GM18909 (cell line): Measurements from ENCODE around the gene KRTAP2-3.
"Not testable (repeated sequence)": the region's sequence is repeated elsewhere in the genome, so short reads cannot be mapped to it uniquely, and the experiment has no call there.

Source experiments
- ATAC-seq: cut with Tn5 transposase; IDR thresholded peaks from one replicate; pipeline ENCODE4 v1.9.1; 2021; ENCODE audit warnings: mild to moderate bottlenecking; ENCODE audit not compliant: unreplicated experiment, poor library complexity

KRTAP2-3 gene

DNA sequence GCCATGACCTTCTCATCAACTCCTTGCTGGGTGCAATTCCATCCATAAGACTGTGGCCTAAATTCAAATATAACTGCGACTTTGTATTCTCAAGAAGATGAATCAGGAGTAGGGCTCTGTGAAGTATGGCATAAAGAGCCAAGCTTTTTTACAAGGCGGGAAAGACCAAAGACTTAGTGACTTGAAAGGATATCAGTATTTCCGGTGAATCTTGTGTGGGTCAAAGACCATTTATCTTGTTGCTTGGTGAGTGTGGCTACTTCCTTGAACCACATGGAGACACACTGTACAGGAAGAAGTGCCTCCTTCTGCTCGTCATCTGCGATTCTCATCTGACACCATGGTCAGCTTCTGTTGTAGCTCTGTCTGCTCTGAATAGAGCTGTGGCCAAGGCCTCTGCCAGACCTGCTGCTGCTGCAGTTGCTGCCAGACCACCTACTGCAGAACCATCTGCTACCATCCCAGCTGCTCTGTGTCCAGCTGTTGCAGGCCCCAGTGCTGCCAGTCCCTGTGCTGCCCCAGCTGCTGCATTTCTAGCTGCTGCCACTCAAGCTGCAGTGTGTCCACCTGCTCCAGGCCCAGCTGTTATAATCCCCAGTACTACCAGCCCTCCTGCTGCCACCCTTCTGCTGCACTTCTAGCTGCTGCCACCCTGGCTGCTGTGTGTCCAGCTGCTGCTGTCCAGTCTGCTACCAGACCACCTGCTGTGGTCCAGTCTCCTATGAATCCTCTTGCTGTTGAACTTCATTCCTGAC, 11.9 kb upstream of the KRTAP2-3 start:
- no peak for ATAC-seq

DNA sequence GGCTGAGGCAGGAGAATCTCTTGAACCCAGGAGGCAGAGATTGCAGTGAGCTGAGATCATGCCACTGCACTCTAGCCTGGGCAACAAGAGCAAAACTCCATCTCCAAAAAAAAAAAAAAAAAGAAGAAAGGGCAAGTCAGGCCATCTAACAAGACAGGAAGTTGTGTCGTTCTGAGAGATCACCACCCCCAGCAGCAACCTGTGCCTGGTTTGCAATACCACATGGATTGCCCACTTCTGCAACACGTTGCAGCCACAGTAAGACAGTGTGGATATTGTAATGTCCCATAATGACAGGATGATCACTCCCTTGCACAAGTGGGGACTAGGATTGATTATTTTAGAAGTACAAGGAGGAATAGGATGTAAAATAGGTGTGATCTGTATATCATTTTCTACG, 9.1 kb upstream of the KRTAP2-3 start:
- no peak for ATAC-seq

GRCh38 chr17:41067281-41067680, 7.4 kb upstream of the KRTAP2-3 start:
- no peak for ATAC-seq

DNA sequence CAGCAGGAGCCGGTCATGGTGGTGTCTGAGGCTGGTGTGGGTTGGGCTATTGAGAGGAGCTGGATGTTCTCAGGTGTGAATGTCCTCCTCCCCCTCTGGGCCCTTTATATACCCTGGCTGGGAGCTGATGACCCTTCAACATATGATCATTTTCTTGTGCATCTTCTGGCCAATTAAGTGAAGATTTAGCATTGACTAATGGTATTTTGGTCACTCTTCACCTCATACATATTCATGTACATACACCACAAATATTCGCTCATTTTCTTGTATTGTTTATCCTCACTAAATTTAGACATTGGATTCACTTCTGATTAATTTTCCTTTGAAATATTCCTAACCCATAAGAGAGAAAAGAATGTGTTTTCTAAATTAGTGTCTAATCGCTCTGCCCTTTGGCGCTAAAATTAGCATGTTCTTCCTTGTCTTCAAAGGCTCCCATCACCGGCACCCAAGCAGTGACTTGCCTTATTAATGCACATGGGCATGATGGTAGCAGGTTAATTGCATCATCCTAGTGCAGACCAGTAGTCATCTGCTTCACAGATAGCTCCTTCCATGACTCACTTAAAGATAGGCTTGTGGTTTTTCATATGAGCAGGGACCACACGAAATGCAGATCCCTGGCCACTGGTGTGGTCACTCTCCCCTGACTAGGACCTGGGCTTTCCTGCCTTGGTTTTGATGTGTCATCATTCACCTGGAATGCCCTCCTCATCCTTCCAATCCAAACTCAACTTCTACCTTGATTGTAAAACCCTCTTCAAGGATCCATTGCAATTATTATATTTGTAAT, 6.1 kb upstream of the KRTAP2-3 start, which contains the start of gene KRTAP2-4:
TSS of gene KRTAP2-4 (minus strand) at position 51 of the 796 bp plus-strand sequence. CDS start at position 17, 34 bp downstream.
- ATAC-seq, result no peak

DNA sequence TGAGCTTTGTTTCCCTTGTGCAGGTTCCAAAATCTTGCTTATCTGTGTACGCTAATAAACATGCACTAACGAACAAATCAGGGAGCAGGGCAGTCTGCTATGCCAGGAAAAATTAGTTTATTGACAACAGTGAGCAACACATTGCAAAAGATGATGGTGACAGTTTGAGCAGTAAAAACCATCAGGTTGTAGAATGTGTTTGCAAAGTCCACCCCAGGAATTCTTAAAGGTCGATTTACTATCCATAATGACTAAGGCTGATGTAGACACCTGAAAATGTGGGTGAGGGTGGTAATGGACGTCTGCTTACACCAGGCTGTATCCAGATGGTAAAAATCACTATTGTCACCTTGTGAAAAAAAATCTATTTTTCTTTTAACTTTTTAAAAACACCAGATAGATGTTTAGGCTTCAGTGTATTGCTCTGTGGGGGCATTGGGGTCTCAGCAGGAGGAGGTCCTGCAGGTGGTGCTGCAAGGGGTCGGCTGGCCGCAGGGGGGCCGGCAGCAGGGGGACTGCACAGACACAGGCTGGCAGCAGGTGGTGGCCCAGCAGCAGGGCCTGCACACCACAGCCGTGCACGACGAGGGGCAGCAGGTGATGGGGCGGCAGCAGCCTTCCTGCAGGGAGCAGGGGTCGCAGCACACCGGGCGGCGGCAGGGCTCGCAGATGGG, 5.2 kb upstream of the KRTAP2-3 start:
- not testable (repeated sequence) for ATAC-seq

DNA sequence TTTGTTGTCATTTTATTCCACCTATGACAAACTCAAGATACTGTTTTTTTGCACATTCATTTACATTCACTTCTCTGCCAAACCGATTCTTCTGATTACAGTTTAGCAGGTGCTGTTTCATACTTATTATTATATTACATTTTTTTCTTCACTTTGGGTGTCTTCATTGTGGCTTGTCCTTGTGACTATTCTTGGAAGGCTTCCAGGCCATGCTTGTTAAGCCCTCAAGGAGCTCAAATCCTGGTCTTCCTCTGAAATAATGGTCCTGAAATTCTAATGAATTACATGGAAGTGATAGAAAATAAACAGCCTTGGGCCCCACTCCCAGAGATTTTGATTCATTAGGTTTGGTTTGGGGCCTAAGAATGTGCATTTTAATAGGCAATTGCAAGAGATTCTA, 4.4 kb upstream of the KRTAP2-3 start:
- no peak for ATAC-seq

GRCh38 chr17:41063449-41063848, 3.5 kb upstream of the KRTAP2-3 start:
- no peak for ATAC-seq

DNA sequence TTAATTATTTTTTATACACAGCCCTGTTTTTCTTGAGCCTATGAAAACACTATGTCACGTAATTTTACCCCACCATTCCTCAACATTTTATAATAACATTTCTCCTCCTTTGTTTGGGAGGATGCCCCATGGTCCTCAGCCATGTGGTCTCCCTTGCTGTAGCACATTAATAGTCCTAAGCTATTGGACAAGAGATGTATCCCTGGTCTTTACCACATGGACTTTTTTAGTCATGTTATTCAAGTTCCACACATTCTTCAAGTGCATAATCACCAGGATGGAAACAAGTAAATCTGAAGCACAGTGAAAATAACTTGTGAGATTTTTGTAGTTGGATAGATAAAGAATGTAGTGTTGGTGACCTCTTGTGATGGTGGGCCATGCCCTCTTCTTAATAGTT, 2.0 kb upstream of the KRTAP2-3 start:
- ATAC-seq, result no peak

- ATAC-seq, result not testable (repeated sequence)
Observed at GRCh38 chr17:41059276-41060051, 450 bp downstream of the KRTAP2-3 start.

DNA sequence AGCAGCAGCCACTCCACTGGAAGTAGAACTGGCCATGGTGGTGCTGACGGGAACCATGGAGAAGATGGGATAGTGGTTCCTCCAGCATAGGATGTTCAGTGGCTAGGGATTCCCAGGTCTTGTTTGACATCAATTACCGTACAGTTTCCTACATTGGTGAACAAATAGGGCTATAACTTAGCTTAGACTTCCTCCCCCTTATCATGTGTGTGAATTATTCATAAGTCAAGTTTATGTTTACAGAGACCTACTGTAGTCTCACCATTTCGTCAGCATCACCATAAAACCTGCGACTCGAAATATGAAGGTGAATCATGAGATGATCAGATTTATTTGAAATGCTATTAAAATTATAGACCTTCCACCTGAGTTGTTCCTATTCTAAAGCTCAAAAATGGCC, 1.2 kb downstream of the KRTAP2-3 start:
- no peak for ATAC-seq

DNA sequence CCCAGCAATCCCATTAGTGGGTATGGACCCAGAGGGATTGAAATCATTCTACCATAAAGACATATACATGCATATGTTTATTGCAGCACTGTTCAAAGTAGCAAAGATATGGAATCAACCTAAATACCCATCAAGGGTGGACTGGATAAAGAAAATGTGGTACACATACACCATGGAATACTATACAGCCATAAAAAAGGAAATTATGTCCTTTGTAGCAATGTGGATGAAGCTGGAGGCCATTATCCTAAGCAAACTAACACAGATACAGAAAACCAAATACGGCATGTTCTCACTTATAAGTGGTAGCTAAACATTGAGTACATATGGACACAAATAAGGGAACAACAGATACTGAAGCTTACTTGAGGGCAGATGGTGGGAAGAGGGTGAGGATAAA, 2.4 kb downstream of the KRTAP2-3 start:
- no peak for ATAC-seq

DNA sequence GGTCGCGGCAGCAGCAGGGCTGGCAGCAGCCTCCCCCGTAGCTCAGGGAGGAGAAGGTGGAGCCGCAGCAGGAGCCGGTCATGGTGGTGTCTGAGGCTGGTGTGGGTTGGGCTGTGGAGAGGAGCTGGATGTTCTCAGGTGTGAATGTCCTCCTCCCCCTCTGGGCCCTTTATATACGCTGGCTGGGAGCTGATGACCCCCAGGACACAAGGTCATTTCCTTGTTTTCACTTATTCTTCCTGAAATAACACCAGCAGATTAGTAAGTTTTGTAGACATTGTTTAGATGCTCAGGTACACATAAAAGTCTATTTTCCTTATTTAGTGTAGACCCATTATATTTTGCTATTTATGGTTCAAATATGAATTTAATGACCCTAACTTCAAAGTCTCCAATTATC, 4.8 kb downstream of the KRTAP2-3 start, which contains the start of gene KRTAP2-2:
TSS of gene KRTAP2-2 (minus strand) at position 101 of the 400 bp plus-strand sequence. CDS start at position 82, 19 bp downstream.
- ATAC-seq, result not testable (repeated sequence)

GRCh38 chr17:41054556-41054955, 5.4 kb downstream of the KRTAP2-3 start:
- not testable (repeated sequence) for ATAC-seq

DNA sequence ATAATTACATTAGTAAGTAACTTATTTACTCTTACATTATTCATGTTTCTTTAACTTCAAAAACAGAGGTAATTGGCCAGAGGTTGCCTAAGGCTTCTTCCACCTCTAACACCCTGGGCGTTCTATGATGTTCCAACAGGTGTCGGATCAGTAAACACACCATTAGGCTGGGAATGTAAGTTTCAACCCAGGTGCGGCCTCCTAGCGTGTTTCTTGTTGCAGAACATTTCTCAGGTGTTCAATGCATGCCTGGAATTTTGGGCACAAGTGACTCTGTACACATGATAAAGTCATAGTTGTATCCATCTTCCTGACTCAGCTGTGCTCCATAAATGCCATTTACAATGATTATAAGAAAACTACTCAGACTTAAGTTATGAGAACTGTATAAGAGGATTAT, 5.9 kb downstream of the KRTAP2-3 start:
- ATAC-seq, result no peak

GRCh38 chr17:41052566-41052965, 7.3 kb downstream of the KRTAP2-3 start:
- ATAC-seq, result no peak

DNA sequence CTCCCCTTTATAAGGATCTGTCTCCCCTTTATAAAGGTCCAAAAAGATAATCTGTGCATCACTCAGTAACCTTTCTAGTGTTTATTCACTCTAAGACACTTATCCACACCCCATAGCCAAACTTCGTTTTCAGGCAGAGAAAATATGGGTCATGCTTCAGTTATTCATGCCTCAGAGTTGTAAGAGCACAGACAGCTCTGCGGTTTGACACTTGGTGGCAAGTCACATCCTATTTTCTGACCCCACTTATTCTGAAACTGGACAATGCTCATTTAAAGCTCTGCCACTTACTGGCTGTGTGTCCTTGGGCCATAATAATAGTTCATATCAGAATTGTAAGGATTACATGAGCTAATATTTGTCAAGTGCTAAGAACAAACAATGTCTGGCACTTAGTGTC, 10.8 kb downstream of the KRTAP2-3 start:
- ATAC-seq, result no peak

DNA sequence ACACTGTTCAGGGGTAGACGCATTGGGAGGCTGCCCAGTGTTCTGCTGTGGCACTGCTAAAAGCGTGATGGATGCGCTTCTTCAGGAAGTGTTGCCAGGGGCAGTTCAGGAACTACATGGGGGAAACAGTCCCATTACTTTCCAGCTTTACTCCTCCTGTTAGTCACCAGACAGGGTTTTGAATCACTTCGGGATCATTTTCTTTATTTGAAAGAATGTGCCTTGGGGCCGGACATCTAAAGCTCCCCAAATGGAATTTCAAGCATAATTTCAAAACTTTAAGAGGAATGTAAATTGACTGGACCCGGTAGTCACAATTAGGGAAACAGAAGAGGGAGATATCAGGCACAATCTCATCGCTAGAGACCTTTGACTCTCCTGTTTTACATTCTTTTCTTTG, 11.5 kb downstream of the KRTAP2-3 start:
- no peak for ATAC-seq

GRCh38 chr17:41046735-41047465, 13.0 kb downstream of the KRTAP2-3 start, which contains the start of gene KRTAP2-1:
KRTAP2-1 (minus strand) TSS chr17:41047316; CDS start chr17:41047267, 49 bp downstream.
- ATAC-seq, result not testable (repeated sequence)

- no peak for ATAC-seq
Observed at GRCh38 chr17:41042953-41043352, 17.0 kb downstream of the KRTAP2-3 start.
